HUDEP-2 (cell line): Measurements from ENCODE around the gene STK11.
A peak's percentile ranks its signal among the peaks of the same experiment; 100 is the strongest.

ENCODE experiments used
- DNase-seq, 76 experiments: peaks; one replicate each; lab custom pipeline; 2025; ENCODE audit not compliant: unreplicated experiment in 76 of 76; lab: John Stamatoyannopoulos, UW

Gene STK11

GRCh38 chr19:1258707-1259205, 53.2 kb downstream of the STK11 start:
- DNase-seq: no peak

GRCh38 chr19:1259206-1259875, 53.8 kb downstream of the STK11 start:
- DNase-seq: peak in 56 of 76 experiments; percentile 21 to 83 (median 50)

GRCh38 chr19:1259876-1260748, 54.5 kb downstream of the STK11 start:
- DNase-seq: no peak

- peak in 73 of 76 experiments; percentile 65 to 99 (median 97) for DNase-seq
These were observed 55.4 kb downstream of the STK11 start for GRCh38 chr19:1260749-1261537.

GRCh38 chr19:1261538-1261797, 55.9 kb downstream of the STK11 start:
- peak in 6 of 76 experiments; percentile 26 to 59 (median 52) for DNase-seq

- DNase-seq: peak in 61 of 76 experiments; percentile 29 to 90 (median 69)
These were observed 56.4 kb downstream of the STK11 start for GRCh38 chr19:1261798-1262622.

- DNase-seq: peak in 5 of 76 experiments; percentile 58 to 75 (median 62)
These were observed 57.1 kb downstream of the STK11 start for GRCh38 chr19:1262623-1263123.

- peak in 48 of 76 experiments; percentile 17 to 72 (median 50) for DNase-seq
These were observed 57.6 kb downstream of the STK11 start for GRCh38 chr19:1263188-1263587.

GRCh38 chr19:1264801-1265614, 59.4 kb downstream of the STK11 start:
- peak in 11 of 76 experiments; percentile 22 to 51 (median 33) for DNase-seq

- peak in 29 of 76 experiments; percentile 19 to 66 (median 43) for DNase-seq
These were observed 60.1 kb downstream of the STK11 start for GRCh38 chr19:1265615-1266128.

GRCh38 chr19:1266129-1266915, 60.7 kb downstream of the STK11 start:
- DNase-seq: peak in 72 of 76 experiments; percentile 54 to 99 (median 94)

- DNase-seq: peak in 54 of 76 experiments; percentile 36 to 100 (median 69)
These were observed 61.4 kb downstream of the STK11 start for GRCh38 chr19:1266916-1267476.

GRCh38 chr19:1267477-1268225, 62.1 kb downstream of the STK11 start:
- DNase-seq: no peak

GRCh38 chr19:1268226-1269064, 62.9 kb downstream of the STK11 start:
- DNase-seq: no peak

- peak; percentile 91 to 100 (median 100) for DNase-seq
These were observed 63.5 kb downstream of the STK11 start, which contains the start of gene CIRBP for GRCh38 chr19:1269065-1269477. Gene CIRBP (plus strand): TSS chr19:1269332. CDS start chr19:1270934, 1,602 bp downstream.
